Endodermal cell (in vitro differentiated cells): ENCODE measurements around the gene IL31. TPM values are rescaled to one million over a fixed set of nuclear protein-coding genes. Genes with fewer than 3 reads are reported as not detected.

Experiments used
- DNase-seq: peaks from one replicate; pipeline ENCODE4 v3.0.0-alpha.2; 2017
- H3K27ac ChIP-seq: 2 replicates; pipeline ENCODE4 v1.5.1; 2013; ENCODE audit warnings: mild to moderate bottlenecking, low read depth, low read length, moderate library complexity
- H3K27me3 ChIP-seq: 2 replicates; pipeline ENCODE4 v1.6.1; 2013; ENCODE audit warnings: mild to moderate bottlenecking, low read length, moderate library complexity; ENCODE audit not compliant: insufficient read depth, control insufficient read depth, poor library complexity, severe bottlenecking
- H3K36me3 ChIP-seq: 2 replicates; pipeline ENCODE4 v1.7.0; 2013; ENCODE audit warnings: mild to moderate bottlenecking, low read length, moderate library complexity; ENCODE audit not compliant: control insufficient read depth, insufficient read depth
- H3K4me1 ChIP-seq: one replicate; pipeline ENCODE4 v1.7.0; 2013; ENCODE audit warnings: low read length; ENCODE audit not compliant: control insufficient read depth, insufficient read depth
- H3K4me3 ChIP-seq: 2 replicates; pipeline ENCODE4 v1.5.1; 2013; ENCODE audit warnings: mild to moderate bottlenecking, low read length, moderate library complexity
- H3K9ac ChIP-seq: 2 replicates; pipeline ENCODE4 v1.6.1; 2013; ENCODE audit warnings: mild to moderate bottlenecking, low read length, moderate library complexity; ENCODE audit not compliant: poor library complexity, severe bottlenecking; ENCODE audit errors: extremely low read depth
- H3K9me3 ChIP-seq: 2 replicates; pipeline ENCODE4 v1.6.1; 2013; ENCODE audit warnings: mild to moderate bottlenecking, low read length, moderate library complexity; ENCODE audit not compliant: control insufficient read depth
- H3K27ac Mint-ChIP-seq: 2 replicates; pipeline ENCODE4 v1.8.0; 2020; ENCODE audit warnings: mixed read lengths
- H3K27me3 Mint-ChIP-seq: 2 replicates; pipeline ENCODE4 v1.8.0; 2021; ENCODE audit warnings: mild to moderate bottlenecking, mixed read lengths; ENCODE audit not compliant: insufficient read depth
- H3K36me3 Mint-ChIP-seq: 2 replicates; pipeline ENCODE4 v1.8.0; 2020; ENCODE audit warnings: low read depth, mixed read lengths
- H3K4me1 Mint-ChIP-seq: 2 replicates; pipeline ENCODE4 v1.8.0; 2020; ENCODE audit warnings: mixed read lengths
- H3K4me3 Mint-ChIP-seq: 2 replicates; pipeline ENCODE4 v1.8.0; 2020; ENCODE audit warnings: mild to moderate bottlenecking, moderate library complexity, mixed read lengths
- H3K9me3 Mint-ChIP-seq: 2 replicates; pipeline ENCODE4 v1.8.0; 2020; ENCODE audit warnings: mild to moderate bottlenecking, mixed read lengths
- CTCF ChIP-seq: fragments of 200-600 bp; sonication (generic); conservative IDR thresholded peaks from 2 replicates; pipeline ENCODE4 v1.5.0; 2021; ENCODE audit warnings: antibody characterized with exemption, mild to moderate bottlenecking
- WGBS, 2 experiments: methylation state at CpG; one replicate each; pipeline versions ENCODE4 v1.1.5 to v1.1.7; 2013; ENCODE audit warnings: missing lambda C conversion rate in 2 of 2, mixed read lengths in 1 of 2; ENCODE audit not compliant: insufficient coverage in 1 of 2, insufficient read length in 1 of 2; 5-methylcytosine and 5-hydroxymethylcytosine counted together
- total RNA-seq, 2 donors: library from RNA; stranded (reverse); fragmentation: NEBNext Ultra II Directional in 1 of 2; extraction: Animal tissue kit (Norgen Biotek cat#: 25700) in 1 of 2; gene quantifications; 2 replicates in 1 of 2; 3 replicates in 1 of 2; pipeline ENCODE4 v1.2.1, GENCODE V29; 2021

Gene IL31
- total RNA-seq, 2 donors from 2014 or later: not detected

DNA sequence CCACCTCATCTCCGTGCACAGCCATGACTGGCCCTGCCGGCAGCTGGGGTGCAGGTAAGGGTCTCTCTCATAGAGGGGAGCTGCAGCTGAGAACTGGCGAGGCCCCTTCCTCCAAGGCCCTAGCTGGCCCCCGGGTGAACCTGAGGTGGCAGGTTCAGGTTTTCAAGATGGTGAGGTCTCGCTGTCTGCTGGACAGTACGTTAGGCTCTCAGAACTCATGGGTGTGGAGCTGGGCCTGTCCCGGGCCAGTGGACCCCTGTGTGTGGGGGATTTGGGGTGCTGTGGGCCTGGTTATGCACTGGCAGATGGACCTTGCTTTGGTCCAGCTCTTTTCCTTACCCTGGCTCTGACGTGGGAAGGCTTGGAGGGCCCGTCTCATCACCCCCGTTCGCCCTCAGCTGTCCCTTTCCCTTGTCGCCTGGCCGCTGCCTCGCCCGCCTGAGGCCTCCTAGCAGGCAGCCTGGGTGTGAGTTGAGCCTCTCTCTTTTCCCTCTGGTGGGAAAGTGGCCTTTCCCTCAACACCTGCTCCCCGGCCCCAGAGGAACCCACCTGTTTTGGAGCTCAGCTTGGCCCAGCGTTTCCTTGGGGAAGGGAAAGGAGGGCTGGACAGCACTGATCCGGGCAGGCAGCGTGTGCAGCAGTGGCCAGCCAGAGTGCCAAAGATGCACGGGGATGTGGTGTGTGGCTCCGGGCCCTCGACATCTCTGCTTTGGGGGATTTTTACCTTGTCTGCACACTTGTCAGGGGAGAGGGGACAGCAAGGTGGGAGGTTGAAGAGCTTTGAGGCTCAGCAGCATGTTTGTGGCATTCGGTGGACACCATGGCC, 28.3 kb downstream of the IL31 start:
- peak overlapping the region; percentile 7 for H3K27ac Mint-ChIP-seq
- H3K9ac ChIP-seq: no peak overlapping the region

GRCh38 chr12:122144885-122145284, 29.1 kb downstream of the IL31 start:
- Histone ChIP-seq H3K27ac (no peak overlapping the region), H3K27me3 (no peaks in the 10 kb centered on the region), H3K4me1 (no peaks in the 10 kb centered on the region), H3K4me3 (no peak overlapping the region), H3K9me3 (peaks cover 23% of the 10 kb centered on the region), H3K36me3 (peaks cover 30% of the 10 kb centered on the region), H3K9ac (no peak overlapping the region)
- no peak for TF ChIP-seq CTCF
- WGBS, 2 experiments: 93 to 96% methylated on average over 4 to 12 of the region's 12 CpGs
- Mint-ChIP-seq H3K9me3 (peaks cover 24% of the 10 kb centered on the region), H3K36me3 (peaks cover 35% of the 10 kb centered on the region), H3K4me3 (no peak overlapping the region), H3K27me3 (no peaks in the 10 kb centered on the region), H3K27ac (no peak overlapping the region), H3K4me1 (peaks cover 1% of the 10 kb centered on the region)
- DNase-seq: no peak

More for the DNA sequence above, 28.3 kb downstream of the IL31 start:
- Histone ChIP-seq H3K36me3 (peaks cover 30% of the 10 kb centered on the region), H3K4me3 (no peak overlapping the region), H3K27me3 (no peaks in the 10 kb centered on the region), H3K27ac (no peak overlapping the region), H3K4me1 (no peaks in the 10 kb centered on the region), H3K9me3 (peaks cover 23% of the 10 kb centered on the region)
- Mint-ChIP-seq H3K9me3 (peaks cover 22% of the 10 kb centered on the region), H3K4me3 (no peak overlapping the region), H3K4me1 (peaks cover 1% of the 10 kb centered on the region), H3K36me3 (peaks cover 30% of the 10 kb centered on the region), H3K27me3 (no peaks in the 10 kb centered on the region)
- WGBS, 2 experiments: 92 to 95% methylated on average over 11 to 23 of the region's 23 CpGs
- TF ChIP-seq CTCF: no peak
- DNase-seq: no peak

- Mint-ChIP-seq H3K9me3 (peaks cover 24% of the 10 kb centered on the region), H3K27ac (no peak overlapping the region), H3K27me3 (no peaks in the 10 kb centered on the region), H3K36me3 (peaks cover 44% of the 10 kb centered on the region), H3K4me3 (no peak overlapping the region), H3K4me1 (no peaks in the 10 kb centered on the region)
- Histone ChIP-seq H3K4me3 (no peak overlapping the region), H3K9me3 (peaks cover 23% of the 10 kb centered on the region), H3K4me1 (no peaks in the 10 kb centered on the region), H3K27ac (no peak overlapping the region), H3K9ac (no peak overlapping the region), H3K36me3 (peaks cover 30% of the 10 kb centered on the region), H3K27me3 (no peaks in the 10 kb centered on the region)
- 80 to 100% methylated on average over 1 to 6 of the region's 6 CpGs for WGBS, 2 experiments
- DNase-seq: no peak
- TF ChIP-seq CTCF: no peak
These were observed 31.2 kb downstream of the IL31 start for GRCh38 chr12:122142857-122143256.
